Choroid plexus epithelial cell (primary cell): ENCODE data around the gene PTMA.
A peak's percentile ranks its signal among the peaks of the same experiment; 100 is the strongest.
"Not testable (repeated sequence)": the region's sequence is repeated elsewhere in the genome, so short reads cannot be mapped to it uniquely, and the experiment has no call there.

Source experiments
- DNase-seq: peaks from one replicate; pipeline ENCODE4 v3.0.0-alpha.2; 2010; ENCODE audit warnings: low read depth
- H3K4me3 ChIP-seq: 2 replicates; pipeline ENCODE4 v1.5.1; 2011; ENCODE audit warnings: low read depth, mild to moderate bottlenecking, control low read depth, low read length, moderate library complexity
- CTCF ChIP-seq: conservative IDR thresholded peaks from 2 replicates; pipeline ENCODE4 v1.5.1; 2011; ENCODE audit warnings: low read depth, mild to moderate bottlenecking, control low read depth, inconsistent platforms, low read length, moderate library complexity

Gene PTMA

GRCh38 chr2:231709981-231710798 lies 1.9 kb downstream of the PTMA start:
- peak overlapping the region; percentile 82 for H3K4me3 ChIP-seq
- peak; percentile 57 for TF ChIP-seq CTCF
- peak; percentile 86 for DNase-seq

GRCh38 chr2:231710799-231711676 lies 2.7 kb downstream of the PTMA start:
- TF ChIP-seq CTCF = peak; percentile 27
- DNase-seq = peak; percentile 35
- peak overlapping the region; percentile 82 for H3K4me3 ChIP-seq

GRCh38 chr2:231711677-231712450 lies 3.5 kb downstream of the PTMA start:
- no peak for DNase-seq
- TF ChIP-seq CTCF = no peak
- peak overlapping the region; percentile 82 for H3K4me3 ChIP-seq

GRCh38 chr2:231712451-231713021 lies 4.2 kb downstream of the PTMA start:
- DNase-seq, H3K4me3 ChIP-seq: not testable (repeated sequence)

GRCh38 chr2:231713406-231713729 lies 5.0 kb downstream of the PTMA start:
- not testable (repeated sequence) for DNase-seq, H3K4me3 ChIP-seq

- no peak overlapping the region for H3K4me3 ChIP-seq
These were observed 5.7 kb downstream of the PTMA start for GRCh38 chr2:231713730-231714638.

More at GRCh38 chr2:231713730-231714638, 5.7 kb downstream of the PTMA start:
- peak; percentile 87 for DNase-seq
- TF ChIP-seq CTCF = peak; percentile 90
